ENCODE measurements around the gene SRCIN1.
"Not testable (repeated sequence)": the region's sequence is repeated elsewhere in the genome, so short reads cannot be mapped to it uniquely, and the experiment has no call there.

SRCIN1 gene

DNA sequence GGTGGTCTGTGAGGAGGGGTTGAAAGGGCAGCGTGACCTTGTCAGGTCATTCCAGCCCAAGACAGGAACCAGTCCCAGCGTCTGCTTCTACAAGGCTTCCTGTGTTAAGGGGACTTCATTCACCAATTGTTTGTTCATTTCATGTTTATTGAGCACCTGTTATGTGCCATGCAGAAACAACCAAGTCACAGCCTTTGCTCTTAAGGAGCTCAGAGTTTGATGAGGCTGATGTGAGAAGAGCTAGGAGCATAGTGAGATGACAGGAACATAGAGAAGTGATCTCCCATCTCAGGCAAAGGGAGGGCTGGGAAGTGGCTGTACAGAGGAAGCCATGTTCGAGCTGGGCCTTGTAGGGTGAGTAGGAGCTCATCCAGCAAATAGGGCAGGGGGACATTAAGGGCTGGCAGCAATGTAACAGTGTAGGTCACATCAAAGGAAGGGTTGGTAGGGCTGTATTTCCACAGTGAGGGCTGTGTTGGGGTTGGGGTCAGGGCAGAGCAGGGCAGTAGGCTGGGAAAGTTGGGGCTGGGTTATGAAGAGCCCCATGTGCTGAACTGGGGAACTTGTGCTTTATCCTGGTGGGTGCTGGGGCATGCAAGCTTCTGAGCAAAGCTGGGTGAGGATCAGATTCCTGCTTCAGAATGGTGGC lies 97.7 kb downstream of the SRCIN1 start:
- DNase-seq (ENCODE audit: low read depth) = no peak

DNA sequence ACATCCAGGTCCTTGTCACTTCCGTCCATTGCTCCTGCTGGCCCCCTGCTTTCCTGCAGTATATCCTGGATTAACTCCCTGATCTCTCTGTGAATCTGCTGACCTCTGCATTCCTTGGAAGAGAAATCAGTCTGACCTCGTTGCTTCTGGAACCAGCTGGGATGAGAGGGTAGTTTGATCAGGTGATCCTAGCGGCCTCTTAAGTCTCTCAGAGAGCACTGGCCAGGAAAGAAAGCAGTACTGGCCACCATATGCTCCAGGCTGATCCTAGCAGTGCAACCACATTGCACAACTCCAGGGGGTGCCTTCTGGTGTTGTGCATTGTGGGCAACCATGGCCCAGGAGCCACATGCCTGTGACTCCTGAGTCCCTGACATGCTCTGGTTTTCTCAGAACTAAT lies 98.3 kb downstream of the SRCIN1 start:
- DNase-seq (ENCODE audit: low read depth) = no peak

DNA sequence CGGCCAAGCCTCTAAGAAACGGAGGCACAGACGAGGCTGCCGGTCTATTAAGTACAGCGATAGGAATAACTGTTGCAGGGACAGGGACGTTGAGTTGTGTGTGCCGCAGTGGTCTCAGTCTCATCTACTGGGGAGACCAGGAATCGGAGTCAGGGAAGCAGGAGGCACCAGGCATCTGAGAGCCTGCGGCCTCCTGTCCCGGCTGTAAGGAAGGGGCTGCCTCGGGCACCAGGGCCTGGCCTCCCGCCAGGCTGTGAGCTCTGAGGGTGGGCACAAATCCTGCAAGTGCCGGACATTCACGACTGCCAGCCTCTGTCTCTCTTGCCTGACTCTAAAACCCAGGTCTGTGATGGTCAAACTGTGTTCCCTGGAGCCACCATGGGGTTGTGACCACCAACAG lies 101.5 kb downstream of the SRCIN1 start:
- no peak for DNase-seq (ENCODE audit: low read depth)

DNA sequence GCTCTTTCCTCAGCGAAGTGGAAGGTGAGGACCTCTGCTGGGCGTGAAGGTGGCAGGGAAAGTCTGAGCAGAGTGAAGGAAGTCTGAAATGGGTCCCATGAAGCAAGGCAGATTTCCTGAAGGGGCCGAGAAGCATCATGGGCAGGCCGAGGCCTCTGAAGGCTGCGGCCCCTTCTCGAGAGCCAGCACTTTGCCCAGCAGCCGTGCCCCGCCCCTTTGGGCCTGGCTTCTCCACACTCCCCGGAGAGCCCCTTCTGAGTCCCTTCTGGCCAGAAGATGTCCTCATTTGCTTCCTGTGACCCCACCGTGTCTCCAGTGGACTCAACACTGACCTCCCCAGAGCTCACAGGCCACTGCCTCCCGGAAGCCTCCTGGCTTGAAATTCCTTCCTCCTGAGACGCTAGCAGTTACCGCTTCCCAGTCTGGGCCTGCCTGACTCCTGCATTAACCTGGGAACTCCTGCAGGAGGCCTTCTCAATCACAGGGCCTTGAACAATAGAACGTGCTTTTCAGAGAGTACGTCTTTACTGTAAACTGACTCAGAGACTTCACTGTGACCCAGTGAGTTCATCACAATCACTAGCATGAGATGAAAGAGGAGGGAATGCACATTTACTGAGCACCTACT lies 102.4 kb downstream of the SRCIN1 start:
- not testable (repeated sequence) for DNase-seq (ENCODE audit: low read depth)

DNA sequence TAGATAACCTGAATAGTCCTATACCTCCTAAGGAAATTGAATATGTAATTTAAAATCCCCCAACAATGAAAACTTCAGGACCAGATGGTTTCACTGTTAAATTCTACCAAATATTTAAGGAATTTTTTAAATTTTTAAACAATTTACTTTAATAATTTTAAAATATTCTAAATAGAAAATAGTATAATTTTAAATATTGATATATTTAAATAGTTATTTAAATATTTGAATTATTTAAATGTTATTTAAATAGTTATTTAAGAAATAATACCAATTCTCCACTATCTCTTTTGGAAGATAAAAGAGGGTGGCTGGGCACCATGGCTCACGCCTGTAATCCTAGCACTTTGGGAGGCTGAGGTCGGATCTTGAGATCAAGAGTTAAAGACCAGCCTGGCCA lies 104.0 kb downstream of the SRCIN1 start:
- DNase-seq (ENCODE audit: low read depth) = not testable (repeated sequence)

DNA sequence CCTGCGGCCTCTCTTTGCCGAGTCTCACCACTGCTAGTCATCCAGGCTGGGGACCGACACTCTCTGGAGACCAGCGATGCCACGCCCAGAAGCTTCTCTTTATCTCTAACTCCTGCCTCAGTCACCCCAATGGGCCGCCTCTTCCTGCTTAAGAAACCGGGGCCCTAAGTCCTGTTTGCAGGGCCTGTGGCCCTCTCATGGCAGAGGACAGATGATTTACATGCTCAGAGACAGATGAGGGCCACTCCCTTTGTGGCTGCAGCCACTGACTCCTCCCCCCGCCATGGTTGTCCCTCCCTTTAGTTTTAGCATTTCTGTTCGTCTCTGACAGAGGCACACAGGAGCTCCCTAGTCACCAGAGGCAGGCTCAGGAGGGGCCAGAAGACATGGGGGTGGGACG lies 106.5 kb downstream of the SRCIN1 start:
- DNase-seq (ENCODE audit: low read depth) = not testable (repeated sequence)

DNA sequence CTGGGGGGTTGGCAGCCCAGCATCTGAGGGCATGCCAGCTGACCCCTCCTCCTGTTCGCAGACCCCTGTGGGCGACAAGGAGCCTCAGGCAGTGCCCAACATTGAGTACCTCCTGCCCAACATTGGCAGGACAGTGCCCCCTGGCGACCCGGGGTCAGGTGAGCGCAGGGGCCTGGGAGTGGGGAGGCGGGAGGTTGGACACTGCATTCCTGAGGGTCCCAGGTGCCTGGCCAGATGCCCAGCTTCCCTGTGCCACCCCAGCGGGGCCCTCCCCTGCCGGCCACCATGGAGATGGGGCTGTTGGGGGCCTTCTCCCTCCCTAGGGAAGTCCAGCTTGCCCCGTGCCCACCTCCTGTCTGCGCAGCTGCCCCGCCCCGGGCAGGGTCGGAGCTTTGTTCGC lies 107.4 kb downstream of the SRCIN1 start:
- DNase-seq (ENCODE audit: low read depth) = no peak

DNA sequence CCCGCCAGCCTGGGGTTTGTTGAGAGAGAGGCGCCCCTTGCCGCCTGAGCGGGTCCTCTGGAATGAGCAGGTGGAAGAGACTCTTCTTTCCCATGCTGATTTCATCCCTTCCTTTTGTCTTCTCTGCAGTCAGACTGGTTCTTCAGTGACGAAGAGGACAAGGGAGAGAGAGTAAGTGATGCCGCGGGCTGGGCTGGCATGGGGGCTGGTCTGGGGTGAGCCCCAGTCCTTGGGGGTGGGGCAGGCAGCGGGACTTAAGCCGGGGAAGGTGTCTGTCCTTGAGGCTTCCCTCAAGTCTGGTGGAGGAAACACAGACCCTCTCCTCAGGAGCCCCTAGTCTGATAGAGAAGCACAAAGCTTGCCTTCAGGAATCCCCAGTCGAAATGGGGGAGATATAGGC lies 108.1 kb downstream of the SRCIN1 start:
- not testable (repeated sequence) for DNase-seq (ENCODE audit: low read depth)

DNA sequence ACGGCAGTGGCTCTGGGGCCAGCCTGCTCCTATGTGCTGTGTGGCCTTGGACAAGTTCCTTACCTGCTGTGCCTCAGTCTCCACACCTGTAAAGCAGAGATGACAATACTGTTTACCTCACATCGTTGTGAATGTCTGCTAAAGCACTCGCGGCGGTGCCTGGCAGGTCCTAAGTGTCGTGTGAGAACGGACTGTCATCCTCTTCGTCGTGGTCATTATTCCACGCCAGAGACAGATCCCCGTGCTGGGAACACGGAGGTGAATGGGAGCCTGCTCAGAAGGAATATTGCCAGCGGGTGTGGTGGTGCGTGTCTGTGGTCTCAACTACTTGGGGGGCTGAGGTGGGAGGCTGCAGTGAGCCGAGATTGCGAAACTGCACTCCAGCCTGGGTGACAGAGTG lies 111.6 kb downstream of the SRCIN1 start:
- DNase-seq (ENCODE audit: low read depth) = not testable (repeated sequence)

DNA sequence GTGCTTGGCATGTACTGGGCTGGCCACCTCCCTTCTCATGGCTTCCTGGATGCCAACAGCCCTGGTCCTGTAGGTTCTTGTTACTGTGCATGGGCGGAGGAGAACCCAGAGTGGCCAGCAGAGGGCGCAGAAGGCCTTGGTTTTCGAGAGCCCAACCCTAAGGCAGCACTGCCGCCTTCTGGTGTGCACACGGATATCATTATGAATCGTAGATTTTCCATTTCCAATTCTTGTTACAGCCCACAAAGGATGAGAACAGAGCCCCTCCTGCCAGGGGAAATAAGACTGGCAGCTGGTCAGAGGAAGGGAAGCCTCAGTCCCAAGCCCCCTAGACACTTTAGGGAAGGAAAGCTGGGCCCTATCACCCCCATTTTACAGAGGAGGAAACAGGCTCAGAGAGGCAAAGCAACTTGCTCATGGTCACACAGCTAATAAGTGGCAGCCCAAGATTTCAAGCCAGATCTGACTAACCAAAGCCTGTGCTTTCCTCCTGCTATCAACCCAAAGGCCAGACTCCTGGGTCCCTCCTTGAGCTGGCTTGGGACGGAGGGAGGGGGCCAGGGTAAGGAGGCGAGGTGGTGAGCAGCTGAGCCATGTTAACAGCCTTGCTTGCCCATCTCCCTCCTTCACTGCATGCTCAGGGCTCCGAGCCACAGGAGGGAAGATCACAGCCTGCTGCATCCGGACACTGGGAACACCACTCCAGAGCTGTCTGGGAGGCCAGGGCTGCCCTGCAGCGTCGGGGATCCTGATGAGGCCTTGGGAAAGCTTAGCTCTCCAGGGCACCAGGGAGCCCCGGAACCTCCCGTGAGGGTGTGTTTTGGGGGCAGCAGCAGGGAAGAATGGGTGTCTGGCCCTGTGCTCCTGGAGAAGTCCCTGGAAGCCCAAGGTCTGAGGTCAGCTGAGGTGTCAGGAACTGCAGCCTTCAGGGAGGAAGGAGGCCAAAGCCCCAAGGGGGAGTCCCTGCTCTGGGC lies 113.4 kb downstream of the SRCIN1 start:
- DNase-seq (ENCODE audit: low read depth) = peak; percentile 59

DNA sequence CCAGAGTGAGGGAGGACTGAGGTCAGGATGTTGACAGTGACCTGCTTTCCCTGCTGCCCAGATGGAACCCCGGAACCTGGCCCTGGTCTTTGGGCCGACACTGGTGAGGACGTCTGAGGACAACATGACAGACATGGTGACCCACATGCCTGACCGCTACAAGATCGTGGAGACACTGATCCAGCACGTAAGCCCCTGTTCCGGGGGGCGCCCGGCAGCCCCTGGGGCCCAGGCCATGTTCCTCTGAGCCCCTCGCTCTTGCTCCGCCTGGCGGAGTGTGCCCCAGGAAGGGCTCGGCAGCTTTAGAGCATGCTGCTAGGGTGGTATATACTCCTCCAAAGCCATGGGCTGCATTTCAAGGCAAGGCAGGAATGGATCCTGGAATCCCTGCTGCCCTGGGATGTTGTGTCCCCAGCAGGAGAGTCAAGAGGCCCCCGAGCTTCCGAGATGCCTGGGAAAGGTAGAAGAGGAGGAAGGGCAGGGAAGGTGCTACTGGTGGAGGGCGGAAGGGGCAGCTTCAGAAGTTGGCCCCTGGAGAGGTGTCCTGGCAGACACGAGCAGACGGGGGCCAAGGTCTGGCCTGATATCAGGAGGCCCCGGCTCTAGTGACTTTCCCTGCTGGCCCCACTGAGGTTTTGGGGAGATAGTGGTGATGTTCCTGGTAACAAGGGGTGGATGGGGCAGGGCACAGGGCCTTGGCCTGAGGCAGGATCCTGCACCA lies 114.2 kb downstream of the SRCIN1 start:
- not testable (repeated sequence) for DNase-seq (ENCODE audit: low read depth)

DNA sequence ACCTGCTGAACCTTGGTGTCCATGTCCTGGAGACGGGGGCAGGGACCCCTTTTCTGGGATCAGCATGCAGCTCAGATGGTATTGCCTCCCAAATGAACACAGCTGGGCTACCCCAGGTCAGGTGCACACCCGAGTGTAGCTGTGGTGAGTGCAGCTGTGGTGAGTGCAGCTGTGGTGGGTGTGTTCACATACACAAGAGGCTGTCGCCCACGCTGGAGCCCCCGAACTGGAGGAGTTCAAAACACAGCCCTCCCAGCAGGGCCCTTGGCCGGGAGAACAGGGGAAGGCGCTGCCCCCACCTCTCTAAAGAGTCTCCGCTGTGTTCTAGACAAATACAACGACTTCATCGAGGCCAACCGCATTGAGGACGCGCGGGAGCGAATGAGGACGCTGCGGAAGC lies 116.0 kb downstream of the SRCIN1 start:
- not testable (repeated sequence) for DNase-seq (ENCODE audit: low read depth)

DNA sequence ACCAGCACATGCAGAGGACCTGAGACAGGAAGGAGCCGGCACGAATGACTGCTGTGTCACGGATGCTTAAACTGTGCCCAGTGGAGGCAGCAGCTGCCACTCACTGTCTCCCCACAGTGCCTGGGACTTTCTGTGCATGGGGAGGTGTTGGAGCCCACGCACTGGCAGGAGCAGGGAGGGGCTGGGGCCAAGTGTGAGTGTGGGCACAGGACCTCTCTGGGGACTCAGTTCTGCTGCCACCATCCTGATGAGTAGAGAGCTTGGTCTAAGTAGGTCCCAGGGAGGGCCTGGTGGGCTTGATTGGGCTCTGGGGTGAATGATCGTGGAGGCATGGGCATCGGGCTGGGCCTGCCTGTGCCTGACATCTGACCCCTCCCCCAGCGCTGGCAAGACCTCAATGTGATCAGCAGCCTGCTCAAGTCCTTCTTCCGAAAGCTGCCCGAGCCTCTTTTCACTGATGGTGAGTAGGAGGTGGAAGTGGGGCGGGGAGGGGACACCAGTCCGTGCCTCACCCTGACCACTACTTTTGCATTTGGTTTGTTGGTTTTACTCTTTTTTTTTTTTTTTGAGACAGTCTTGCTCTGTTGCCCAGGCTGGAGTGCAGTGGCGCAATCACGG lies 120.0 kb downstream of the SRCIN1 start:
- not testable (repeated sequence) for DNase-seq (ENCODE audit: low read depth)

DNA sequence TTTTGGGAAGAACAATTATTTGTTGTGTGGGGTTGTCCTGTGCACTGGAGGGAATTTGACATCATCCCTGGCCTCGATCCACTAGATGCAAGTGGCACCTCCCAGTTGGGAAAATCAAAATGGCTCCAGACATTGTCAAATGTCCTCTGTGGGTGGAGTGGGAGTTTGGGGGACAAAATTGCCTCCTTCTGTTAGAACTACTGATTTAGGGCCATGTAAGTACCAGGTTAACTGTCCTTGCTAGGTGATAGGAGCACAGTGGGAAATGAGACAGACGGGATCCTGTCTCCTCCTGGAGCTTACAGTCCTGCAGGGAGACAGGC lies 120.6 kb downstream of the SRCIN1 start:
- DNase-seq (ENCODE audit: low read depth) = no peak

DNA sequence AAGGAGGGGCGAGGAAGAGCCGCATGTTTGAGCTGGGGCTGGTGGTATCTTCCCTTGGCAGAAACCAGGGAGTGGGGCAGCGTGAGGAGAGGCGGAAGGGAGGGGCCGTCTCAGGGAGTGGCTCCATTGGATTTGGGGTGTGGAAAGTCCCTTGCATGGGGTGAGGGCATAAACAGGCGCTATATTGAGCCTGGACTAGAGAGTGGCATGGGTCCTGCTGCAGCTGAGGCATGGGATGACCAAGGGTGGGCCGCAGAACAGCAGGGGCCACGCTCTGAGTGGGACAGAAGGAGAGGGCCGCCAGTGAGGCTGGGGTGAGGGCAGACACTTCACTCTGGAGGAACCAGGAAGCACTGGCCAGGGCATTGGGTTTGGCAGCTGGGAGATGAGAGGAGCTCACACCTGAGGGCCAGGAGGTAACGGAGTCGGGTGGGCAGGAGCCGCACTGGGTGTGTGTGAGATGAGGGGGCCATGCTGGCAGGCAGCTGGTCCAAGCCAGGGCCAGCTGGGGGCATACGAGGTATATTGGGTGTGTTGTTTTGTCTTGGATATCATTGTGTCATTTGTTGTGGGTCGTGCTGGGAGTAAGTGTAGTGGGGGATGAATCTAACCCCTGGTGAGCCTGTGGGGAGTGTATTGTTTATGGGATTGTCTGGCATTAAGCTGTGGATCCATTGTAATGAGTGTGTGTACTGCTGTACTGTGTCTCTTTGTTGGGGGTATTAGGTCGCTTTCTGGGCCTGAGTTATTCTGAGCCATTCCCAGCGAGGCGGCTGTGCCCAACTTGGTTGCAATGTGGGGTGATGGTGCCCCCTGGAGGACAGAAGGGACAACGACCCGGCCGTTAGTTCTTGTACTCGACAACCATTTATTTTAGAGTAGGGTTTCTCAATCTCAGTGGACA lies 121.3 kb downstream of the SRCIN1 start:
- DNase-seq (ENCODE audit: low read depth) = peak; percentile 37

DNA sequence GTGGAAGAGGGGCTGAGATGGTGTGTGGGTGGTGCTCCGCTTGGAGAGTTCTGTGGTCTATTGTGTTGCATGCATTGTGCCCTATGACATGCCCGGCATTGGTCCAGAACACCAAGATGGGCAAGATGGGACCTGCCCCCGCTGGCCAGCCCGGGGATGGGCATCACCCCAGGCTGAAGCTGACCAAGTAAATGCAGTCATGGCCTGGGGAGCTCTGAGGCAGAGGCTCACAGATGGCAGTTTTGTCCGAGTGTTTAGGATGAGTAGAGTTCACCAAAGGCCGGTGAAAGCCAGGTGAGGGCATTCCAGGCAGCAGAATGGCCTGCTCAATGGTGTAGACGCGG lies 123.1 kb downstream of the SRCIN1 start:
- not testable (repeated sequence) for DNase-seq (ENCODE audit: low read depth)

DNA sequence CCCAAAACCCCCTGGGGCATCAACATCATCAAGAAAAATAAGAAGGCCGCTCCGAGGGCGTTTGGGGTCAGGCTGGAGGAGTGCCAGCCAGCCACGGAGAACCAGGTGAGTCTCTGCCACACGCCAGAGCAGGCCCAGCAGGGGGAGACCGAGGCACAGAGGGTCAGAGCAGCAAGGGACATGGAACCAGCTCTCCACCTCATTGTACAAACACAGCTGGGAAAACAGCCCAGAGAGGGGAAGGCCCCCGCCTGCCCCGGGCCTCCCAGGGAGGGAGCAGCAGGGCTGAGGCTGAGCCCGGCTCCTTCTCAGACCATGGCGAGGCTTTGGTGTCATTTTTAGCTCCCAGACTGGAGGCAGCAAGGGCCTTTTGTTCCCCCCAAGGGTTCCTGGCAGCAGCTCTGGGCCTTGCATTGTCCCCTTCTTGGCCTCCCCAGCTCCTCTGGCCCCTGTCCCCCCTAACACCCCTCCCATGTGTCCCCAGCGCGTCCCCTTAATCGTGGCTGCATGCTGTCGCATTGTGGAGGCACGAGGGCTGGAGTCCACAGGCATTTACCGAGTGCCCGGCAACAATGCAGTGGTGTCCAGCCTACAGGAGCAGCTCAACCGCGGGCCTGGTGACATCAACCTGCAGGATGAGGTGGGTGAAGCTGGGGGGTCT lies 123.6 kb downstream of the SRCIN1 start:
- not testable (repeated sequence) for DNase-seq (ENCODE audit: low read depth)
